GM23248 (cell line): Measurements from ENCODE around the gene TPST1. TPM values are rescaled to one million over a fixed set of nuclear protein-coding genes. Genes with fewer than 3 reads are reported as not detected.

Source experiments
- DNase-seq: peaks from one replicate; pipeline ENCODE4 v3.0.0-alpha.2; 2015
- H2AFZ ChIP-seq: fragments of 200-600 bp; sonication (generic); 2 replicates; pipeline ENCODE4 v1.6.1; 2016; ENCODE audit warnings: antibody characterized with exemption
- H3F3A ChIP-seq: fragments of 200-600 bp; sonication (generic); 2 replicates; pipeline ENCODE4 v1.6.1; 2016; ENCODE audit warnings: mild to moderate bottlenecking, antibody characterized with exemption, mixed run types; ENCODE audit not compliant: insufficient read depth
- H3K27ac ChIP-seq: fragments of 200-600 bp; sonication (generic); 2 replicates; pipeline ENCODE4 v1.5.1; 2016; ENCODE audit warnings: mild to moderate bottlenecking
- H3K27me3 ChIP-seq: fragments of 200-600 bp; sonication (generic); replicated peaks from 2 replicates; pipeline ENCODE4 v1.6.1; 2016; ENCODE audit warnings: mild to moderate bottlenecking; ENCODE audit not compliant: insufficient read depth
- H3K36me3 ChIP-seq: fragments of 200-600 bp; sonication (generic); 2 replicates; pipeline ENCODE4 v1.6.1; 2016; ENCODE audit warnings: low read depth, mild to moderate bottlenecking
- H3K4me1 ChIP-seq: fragments of 200-600 bp; sonication (generic); 2 replicates; pipeline ENCODE4 v1.6.1; 2016; ENCODE audit warnings: mild to moderate bottlenecking; ENCODE audit not compliant: insufficient read depth
- H3K4me2 ChIP-seq: fragments of 200-600 bp; sonication (generic); one replicate; pipeline ENCODE4 v1.6.1; 2016; ENCODE audit warnings: mild to moderate bottlenecking; ENCODE audit not compliant: unreplicated experiment
- H3K4me3 ChIP-seq: fragments of 200-600 bp; sonication (generic); 2 replicates; pipeline ENCODE4 v1.5.1; 2016; ENCODE audit warnings: mild to moderate bottlenecking
- H3K79me2 ChIP-seq: fragments of 200-600 bp; sonication (generic); 2 replicates; pipeline ENCODE4 v1.6.1; 2016; ENCODE audit warnings: mild to moderate bottlenecking; ENCODE audit not compliant: insufficient read depth
- H3K9ac ChIP-seq: fragments of 200-600 bp; sonication (generic); 2 replicates; pipeline ENCODE4 v1.6.1; 2016; ENCODE audit warnings: mild to moderate bottlenecking
- H3K9me2 ChIP-seq: fragments of 200-600 bp; sonication (generic); 2 replicates; pipeline ENCODE4 v1.6.1; 2016; ENCODE audit warnings: mixed run types, mild to moderate bottlenecking, moderate library complexity; ENCODE audit not compliant: insufficient read depth
- H3K9me3 ChIP-seq: fragments of 200-600 bp; sonication (generic); one replicate; pipeline ENCODE4 v1.6.1; 2017; ENCODE audit warnings: low read depth
- H4K20me1 ChIP-seq: fragments of 200-600 bp; sonication (generic); 2 replicates; pipeline ENCODE4 v1.6.0; 2016; ENCODE audit not compliant: insufficient read depth
- EZH2 ChIP-seq: fragments of 200-600 bp; sonication (generic); IDR thresholded peaks from 2 replicates; pipeline ENCODE4 v1.6.1; 2018; ENCODE audit warnings: antibody characterized with exemption, mild to moderate bottlenecking; ENCODE audit not compliant: insufficient read depth, poor library complexity, severe bottlenecking
- EZH2phosphoT487 ChIP-seq: fragments of 200-600 bp; sonication (generic); IDR thresholded peaks from 2 replicates; pipeline ENCODE4 v1.6.1; 2018; ENCODE audit warnings: antibody characterized with exemption, moderate library complexity, mild to moderate bottlenecking, low read depth; ENCODE audit not compliant: insufficient read depth
- WGBS, 2 experiments: methylation state at CpG; one replicate each; pipeline ENCODE4 v1.1.6; 2015 to 2017; ENCODE audit warnings: low lambda C conversion rate in 2 of 2, low coverage in 1 of 2; ENCODE audit errors: missing lambda C conversion rate in 2 of 2; 5-methylcytosine and 5-hydroxymethylcytosine counted together
- in situ Hi-C: fragments of 300-500 bp; cut with MboI; formaldehyde crosslinking; loops from 2 replicates; pipeline ENCODE4 v1.15.0; 2020
- polyA plus RNA-seq: library from polyadenylated mRNA; unstranded; fragments of >200 nt; fragmentation: Nextera tagmentation; extraction: Ambion mirVana; gene quantifications from 2 replicates; pipeline ENCODE4 v1.2.1, GENCODE V29; 2016
- total RNA-seq: library from RNA; depleted of rRNA; stranded (reverse); fragments of >200 nt; shearing (Covaris generic); gene quantifications from 2 replicates; pipeline ENCODE4 v1.2.3, GENCODE V29; 2014

Gene TPST1
- total and polyA plus RNA-seq, 2 experiments from 2014 or later: 54.1 to 57.0 TPM

DNA sequence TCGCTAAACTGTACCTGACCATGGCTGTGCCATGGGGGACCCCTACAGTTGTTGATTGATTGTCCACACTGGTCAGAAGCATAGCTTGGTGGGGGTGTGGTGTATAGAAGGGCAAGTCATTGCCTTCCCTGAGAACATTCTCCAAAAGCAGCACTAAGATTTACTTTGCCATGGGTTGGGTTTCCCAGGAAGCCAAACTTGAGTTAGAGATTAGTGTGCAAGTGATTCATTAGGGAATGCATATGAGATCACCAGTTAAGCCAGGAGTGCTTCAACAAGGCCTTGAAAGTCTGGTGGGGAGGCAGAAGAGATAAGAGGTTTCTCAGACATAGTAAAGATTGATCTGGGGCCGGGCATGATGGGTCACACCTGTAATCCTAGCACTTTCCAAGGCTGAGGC, 21.4 kb upstream of the TPST1 start:
- no peaks in the 10 kb centered on the region for H3K27me3 ChIP-seq
- H3K79me2 ChIP-seq: no peaks in the 10 kb centered on the region
- peak overlapping the region; percentile 78 for H3K27ac ChIP-seq
- no peak overlapping the region for H3K4me2 ChIP-seq
- peak overlapping the region; percentile 32 for H3K9ac ChIP-seq
- no peaks in the 10 kb centered on the region for H3K9me2 ChIP-seq
- H3F3A ChIP-seq: peaks cover 9% of the 10 kb centered on the region
- H3K4me3 ChIP-seq: no peak overlapping the region
- H4K20me1 ChIP-seq: no peaks in the 10 kb centered on the region
- TF ChIP-seq EZH2phosphoT487 (no peak), EZH2 (no peak)
- H3K36me3 ChIP-seq: no peaks in the 10 kb centered on the region
- no peak overlapping the region for H2AFZ ChIP-seq
- peak; percentile 94 for DNase-seq
- no peaks in the 10 kb centered on the region for H3K9me3 ChIP-seq
- in situ Hi-C loops: no loop called here
- H3K4me1 ChIP-seq: peaks cover 25% of the 10 kb centered on the region
- 61 to 73% methylated on average over 2 of the region's 2 CpGs for WGBS, 2 experiments

DNA sequence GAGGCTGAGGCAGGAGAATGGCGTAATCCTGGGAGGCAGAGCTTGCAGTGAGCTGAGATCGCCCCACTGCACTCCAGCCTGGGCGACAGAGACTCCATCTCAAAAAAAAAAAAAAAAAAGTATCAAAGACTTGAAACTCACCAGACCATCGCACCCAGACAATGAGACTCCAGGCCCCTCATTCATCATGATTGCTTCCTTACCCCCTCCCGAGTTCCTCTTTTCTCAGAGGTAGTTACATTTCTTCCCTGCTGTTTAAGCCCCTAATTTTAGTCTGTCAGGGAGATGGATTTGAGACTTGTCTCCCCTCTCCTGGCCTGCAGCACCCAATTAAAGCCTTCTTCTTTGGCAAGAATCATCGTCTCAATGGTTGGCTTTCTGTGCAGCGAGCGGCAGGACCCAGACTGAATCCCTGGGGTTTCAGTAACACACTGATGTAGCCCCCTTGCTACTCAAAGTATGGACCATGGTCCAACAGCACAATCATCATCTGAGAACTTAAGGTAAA, 19.4 kb upstream of the TPST1 start:
- WGBS, 2 experiments: 95 to 96% methylated on average over 8 of the region's 8 CpGs
- DNase-seq: no peak

DNA sequence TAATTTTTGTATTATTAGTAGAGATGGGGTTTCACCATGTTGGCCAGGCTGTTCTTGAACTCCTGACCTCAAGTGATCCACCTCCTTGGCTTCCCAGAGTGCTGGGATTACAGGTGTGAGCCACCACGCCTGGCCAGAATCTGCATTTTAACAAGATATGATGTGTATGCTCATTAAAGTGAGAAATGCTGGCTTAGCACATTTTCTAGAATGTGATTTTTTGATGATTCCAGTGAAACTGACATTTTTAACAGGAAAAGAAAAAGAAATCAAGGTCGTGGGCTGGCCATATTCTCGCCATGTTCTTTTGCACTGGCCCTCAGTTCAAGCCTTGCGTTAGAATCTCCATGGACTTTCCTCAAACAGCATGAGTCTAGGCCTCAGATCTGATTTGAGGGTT, 18.1 kb upstream of the TPST1 start:
- Histone ChIP-seq H3F3A (peaks cover 9% of the 10 kb centered on the region), H3K79me2 (no peaks in the 10 kb centered on the region), H3K4me2 (no peak overlapping the region), H2AFZ (no peak overlapping the region), H3K36me3 (no peaks in the 10 kb centered on the region), H3K27ac (no peak overlapping the region), H3K27me3 (no peaks in the 10 kb centered on the region), H3K9me3 (no peaks in the 10 kb centered on the region), H3K9ac (no peak overlapping the region), H4K20me1 (no peaks in the 10 kb centered on the region), H3K4me3 (no peak overlapping the region), H3K4me1 (peaks cover 25% of the 10 kb centered on the region), H3K9me2 (no peaks in the 10 kb centered on the region)
- no peak for TF ChIP-seq EZH2
- TF ChIP-seq EZH2phosphoT487: no peak
- WGBS, 2 experiments: 85 to 87% methylated on average over 4 of the region's 4 CpGs
- no peak for DNase-seq
- in situ Hi-C loops: no loop called here

More for the DNA sequence above, 19.4 kb upstream of the TPST1 start:
- Histone ChIP-seq H3K4me3 (no peak overlapping the region), H3K4me2 (no peak overlapping the region), H4K20me1 (no peaks in the 10 kb centered on the region), H3K4me1 (peaks cover 25% of the 10 kb centered on the region), H3K79me2 (no peaks in the 10 kb centered on the region), H3K36me3 (no peaks in the 10 kb centered on the region), H2AFZ (no peak overlapping the region), H3K9me3 (no peaks in the 10 kb centered on the region), H3K27ac (no peak overlapping the region), H3F3A (peaks cover 9% of the 10 kb centered on the region), H3K9ac (no peak overlapping the region), H3K9me2 (no peaks in the 10 kb centered on the region), H3K27me3 (no peaks in the 10 kb centered on the region)
- in situ Hi-C loops: no loop called here
- no peak for TF ChIP-seq EZH2phosphoT487
- no peak for TF ChIP-seq EZH2

DNA sequence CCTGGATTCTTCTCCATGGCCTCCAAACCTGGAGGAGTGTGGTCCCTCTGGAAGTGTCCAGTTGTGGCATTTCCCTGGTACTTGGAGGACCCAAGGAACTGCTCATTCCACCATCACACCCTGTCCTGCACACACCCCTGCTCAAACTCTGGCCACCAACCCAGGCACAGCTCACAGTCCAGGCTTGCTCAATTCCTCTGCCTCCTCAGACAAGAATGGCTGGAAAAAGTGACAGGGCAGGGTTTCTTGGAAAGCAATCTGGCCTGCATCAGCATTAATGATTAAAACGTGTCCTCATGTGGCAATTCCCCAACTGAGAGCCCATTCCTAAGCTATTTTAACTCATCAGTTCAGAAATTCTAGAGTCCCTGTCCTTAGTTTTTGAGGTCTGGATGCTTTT, 17.2 kb upstream of the TPST1 start:
- peak overlapping the region; percentile 25 for H3K27ac ChIP-seq
- peaks cover 25% of the 10 kb centered on the region for H3K4me1 ChIP-seq
- H3F3A ChIP-seq: peaks cover 9% of the 10 kb centered on the region
- H3K36me3 ChIP-seq: no peaks in the 10 kb centered on the region
- H3K4me2 ChIP-seq: peak overlapping the region; percentile 30
- H3K9me3 ChIP-seq: no peaks in the 10 kb centered on the region
- in situ Hi-C loops: no loop called here
- H4K20me1 ChIP-seq: no peaks in the 10 kb centered on the region
- peak; percentile 96 for DNase-seq
- 0 to 5% methylated on average over 1 of the region's 1 CpG for WGBS, 2 experiments
- H3K9me2 ChIP-seq: no peaks in the 10 kb centered on the region
- TF ChIP-seq EZH2: no peak
- TF ChIP-seq EZH2phosphoT487: no peak
- no peaks in the 10 kb centered on the region for H3K27me3 ChIP-seq
- peak overlapping the region; percentile 40; the same call in 1 of the 2 replicates for H3K9ac ChIP-seq
- no peak overlapping the region for H3K4me3 ChIP-seq
- no peaks in the 10 kb centered on the region for H3K79me2 ChIP-seq
- no peak overlapping the region for H2AFZ ChIP-seq

DNA sequence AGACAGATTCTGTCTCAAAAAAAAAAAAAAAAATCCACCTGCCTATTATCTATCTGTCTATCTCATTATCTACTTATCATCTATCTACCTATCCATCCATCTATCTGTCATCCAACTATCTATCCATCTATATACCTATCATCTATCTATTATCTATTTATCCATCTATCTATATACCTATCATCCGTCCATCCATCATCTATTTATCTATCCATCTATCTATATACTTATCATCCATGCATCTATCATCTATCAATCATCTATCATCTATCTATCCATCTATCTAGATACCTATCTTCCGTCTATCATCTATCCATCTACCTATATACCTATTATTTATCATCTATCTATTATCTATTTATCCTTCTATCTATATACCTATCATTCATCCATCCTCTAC, 16.5 kb upstream of the TPST1 start:
- WGBS, 2 experiments: 77 to 85% methylated on average over 2 of the region's 2 CpGs
- no peak overlapping the region for H3K9ac ChIP-seq
- no peak overlapping the region for H2AFZ ChIP-seq
- peaks cover 20% of the 10 kb centered on the region for H3K4me1 ChIP-seq
- H3K9me3 ChIP-seq: no peaks in the 10 kb centered on the region
- no peaks in the 10 kb centered on the region for H4K20me1 ChIP-seq
- H3K79me2 ChIP-seq: no peaks in the 10 kb centered on the region
- no peak overlapping the region for H3K4me3 ChIP-seq
- no peaks in the 10 kb centered on the region for H3K9me2 ChIP-seq
- no peaks in the 10 kb centered on the region for H3K36me3 ChIP-seq
- H3K27me3 ChIP-seq: no peaks in the 10 kb centered on the region
- TF ChIP-seq EZH2: no peak
- TF ChIP-seq EZH2phosphoT487: no peak
- in situ Hi-C loops: no loop called here
- H3K4me2 ChIP-seq: no peak overlapping the region
- no peak overlapping the region for H3K27ac ChIP-seq
- peaks cover 9% of the 10 kb centered on the region for H3F3A ChIP-seq
- no peak for DNase-seq
